ENCODE data around the gene TTLL4. TPM values are rescaled to one million over a fixed set of nuclear protein-coding genes. Genes with fewer than 3 reads are reported as not detected.
A peak's percentile ranks its signal among the peaks of the same experiment; 100 is the strongest.

The TTLL4 gene, protein sequence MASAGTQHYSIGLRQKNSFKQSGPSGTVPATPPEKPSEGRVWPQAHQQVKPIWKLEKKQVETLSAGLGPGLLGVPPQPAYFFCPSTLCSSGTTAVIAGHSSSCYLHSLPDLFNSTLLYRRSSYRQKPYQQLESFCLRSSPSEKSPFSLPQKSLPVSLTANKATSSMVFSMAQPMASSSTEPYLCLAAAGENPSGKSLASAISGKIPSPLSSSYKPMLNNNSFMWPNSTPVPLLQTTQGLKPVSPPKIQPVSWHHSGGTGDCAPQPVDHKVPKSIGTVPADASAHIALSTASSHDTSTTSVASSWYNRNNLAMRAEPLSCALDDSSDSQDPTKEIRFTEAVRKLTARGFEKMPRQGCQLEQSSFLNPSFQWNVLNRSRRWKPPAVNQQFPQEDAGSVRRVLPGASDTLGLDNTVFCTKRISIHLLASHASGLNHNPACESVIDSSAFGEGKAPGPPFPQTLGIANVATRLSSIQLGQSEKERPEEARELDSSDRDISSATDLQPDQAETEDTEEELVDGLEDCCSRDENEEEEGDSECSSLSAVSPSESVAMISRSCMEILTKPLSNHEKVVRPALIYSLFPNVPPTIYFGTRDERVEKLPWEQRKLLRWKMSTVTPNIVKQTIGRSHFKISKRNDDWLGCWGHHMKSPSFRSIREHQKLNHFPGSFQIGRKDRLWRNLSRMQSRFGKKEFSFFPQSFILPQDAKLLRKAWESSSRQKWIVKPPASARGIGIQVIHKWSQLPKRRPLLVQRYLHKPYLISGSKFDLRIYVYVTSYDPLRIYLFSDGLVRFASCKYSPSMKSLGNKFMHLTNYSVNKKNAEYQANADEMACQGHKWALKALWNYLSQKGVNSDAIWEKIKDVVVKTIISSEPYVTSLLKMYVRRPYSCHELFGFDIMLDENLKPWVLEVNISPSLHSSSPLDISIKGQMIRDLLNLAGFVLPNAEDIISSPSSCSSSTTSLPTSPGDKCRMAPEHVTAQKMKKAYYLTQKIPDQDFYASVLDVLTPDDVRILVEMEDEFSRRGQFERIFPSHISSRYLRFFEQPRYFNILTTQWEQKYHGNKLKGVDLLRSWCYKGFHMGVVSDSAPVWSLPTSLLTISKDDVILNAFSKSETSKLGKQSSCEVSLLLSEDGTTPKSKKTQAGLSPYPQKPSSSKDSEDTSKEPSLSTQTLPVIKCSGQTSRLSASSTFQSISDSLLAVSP
- 27.7 and 38.2 TPM in 2 replicates for total RNA-seq (2014; rRNA removed; shearing (Covaris generic))
- 67.1 and 68.0 TPM in 2 replicates for total RNA-seq (2022)
- Bru-seq, nascent RNA, result percentile 74 among the genes with signal in this experiment
- BruChase-seq, experiment 1, labeled RNA remaining after a 6-hour chase, result percentile 74 among the genes with signal in this experiment
- percentile 77 among the genes with signal in this experiment for BruChase-seq, experiment 2, labeled RNA remaining after a 2-hour chase
- long read RNA-seq, full-length matches to known transcripts, result 23 of 42 reads
- long read RNA-seq, partial matches to known transcripts, result 3 of 42 reads
- long read RNA-seq, other reads (novel, unspliced or antisense), result 16 of 42 reads

GRCh38 chr2:218710687-218711549, at the start of gene TTLL4:
Gene TTLL4 (plus strand): TSS chr2:218710835. CDS start chr2:218737677, 26,842 bp downstream.
- intact Hi-C loops (cut with micrococcal nuclease; ENCODE audit: unreplicated experiment), result loop anchor here (5.0 kb wide), 1 partner anchor 54 kb away; the partner anchor contains the start of genes BCS1L and ZNF142
- POLR2A ChIA-PET, result interaction anchor here (0.6 to 1.0 kb wide), 5 partner anchors 10 to 264 kb away, joined by 3 to 4 read pairs (median 3); no protein-coding TSS in a partner anchor

DNA sequence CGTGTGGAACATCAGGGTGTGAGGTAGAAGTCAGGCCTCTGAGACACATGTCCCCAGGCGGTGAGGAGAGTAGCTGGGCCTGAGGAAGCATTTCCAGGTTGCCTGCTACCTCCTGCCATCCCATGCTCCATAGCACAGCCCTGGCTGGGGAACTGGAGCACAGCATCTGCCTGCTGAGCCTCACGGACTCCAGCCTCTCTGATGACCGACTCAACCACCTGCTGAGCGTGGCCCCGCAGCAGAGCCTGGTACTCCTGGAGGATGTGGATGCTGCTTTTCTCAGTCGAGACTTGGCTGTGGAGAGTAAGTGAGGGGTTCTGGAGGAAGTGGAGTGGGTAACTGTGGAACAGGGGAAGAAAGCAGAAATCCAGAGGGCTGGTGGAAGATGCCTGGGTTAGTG, 48.3 kb upstream of the TTLL4 start:
- no TSS peak for BruUV-seq (replicated peaks)
- DNase-seq (ENCODE audit: low spot score), result no peak
- Histone ChIP-seq H3K79me2 (ENCODE audit: insufficient read depth, low read depth, low read length) (peaks cover 28% of the 10 kb centered on the region), H3K36me3 (ENCODE audit: insufficient read depth, low read length) (peaks cover 71% of the 10 kb centered on the region), H3K27ac (ENCODE audit: low read depth, low read length, poor library complexity, severe bottlenecking) (no peak overlapping the region), H4K20me1 (ENCODE audit: insufficient read depth, low read length) (peaks cover 5% of the 10 kb centered on the region; the same call in 1 of the 2 replicates), H2AFZ (ENCODE audit: low read length) (no peak overlapping the region), H3K9me3 (ENCODE audit: low read length) (no peaks in the 10 kb centered on the region), H3K4me1 (ENCODE audit: insufficient read depth, low read length, poor library complexity, severe bottlenecking) (peaks cover 17% of the 10 kb centered on the region), H3K9me2 (ENCODE audit: insufficient read depth, low read length) (no peaks in the 10 kb centered on the region), H3K4me2 (ENCODE audit: low read length) (no peak overlapping the region), H3K4me3 (ENCODE audit: low read depth, low read length, poor library complexity, severe bottlenecking) (no peak overlapping the region)
- intact Hi-C loops (cut with micrococcal nuclease; ENCODE audit: unreplicated experiment), result no loop called here
- TF ChIP-seq EZH2phosphoT487 (IDR thresholded peaks at IDR 0.05; ENCODE audit: borderline replicate concordance, low read depth, low read length), result no peak
- TF ChIP-seq, protein P1, sequence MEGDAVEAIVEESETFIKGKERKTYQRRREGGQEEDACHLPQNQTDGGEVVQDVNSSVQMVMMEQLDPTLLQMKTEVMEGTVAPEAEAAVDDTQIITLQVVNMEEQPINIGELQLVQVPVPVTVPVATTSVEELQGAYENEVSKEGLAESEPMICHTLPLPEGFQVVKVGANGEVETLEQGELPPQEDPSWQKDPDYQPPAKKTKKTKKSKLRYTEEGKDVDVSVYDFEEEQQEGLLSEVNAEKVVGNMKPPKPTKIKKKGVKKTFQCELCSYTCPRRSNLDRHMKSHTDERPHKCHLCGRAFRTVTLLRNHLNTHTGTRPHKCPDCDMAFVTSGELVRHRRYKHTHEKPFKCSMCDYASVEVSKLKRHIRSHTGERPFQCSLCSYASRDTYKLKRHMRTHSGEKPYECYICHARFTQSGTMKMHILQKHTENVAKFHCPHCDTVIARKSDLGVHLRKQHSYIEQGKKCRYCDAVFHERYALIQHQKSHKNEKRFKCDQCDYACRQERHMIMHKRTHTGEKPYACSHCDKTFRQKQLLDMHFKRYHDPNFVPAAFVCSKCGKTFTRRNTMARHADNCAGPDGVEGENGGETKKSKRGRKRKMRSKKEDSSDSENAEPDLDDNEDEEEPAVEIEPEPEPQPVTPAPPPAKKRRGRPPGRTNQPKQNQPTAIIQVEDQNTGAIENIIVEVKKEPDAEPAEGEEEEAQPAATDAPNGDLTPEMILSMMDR (conservative IDR thresholded peaks at IDR 0.05; ENCODE audit: low read length), result no peak
- CTCF ChIA-PET (ENCODE audit: unreplicated experiment), result no interaction called here
- POLR2A ChIA-PET, result interaction anchor here (5.4 kb wide), 1 partner anchor 8 kb away, joined by 55 read pairs; the partner anchor contains the start of genes RNF25 and STK36

More at GRCh38 chr2:218710687-218711549, at the start of gene TTLL4:
- H3K9me3 ChIP-seq (ENCODE audit: low read length), result no peaks in the 10 kb centered on the region
- peaks cover 29% of the 10 kb centered on the region for H3K36me3 ChIP-seq (ENCODE audit: insufficient read depth, low read length)
- H3K27ac ChIP-seq (ENCODE audit: low read depth, low read length, poor library complexity, severe bottlenecking), result peak within 1 kb of the TSS; percentile 60
- peak; percentile 97 for DNase-seq (ENCODE audit: low spot score)
- H3K4me2 ChIP-seq (ENCODE audit: low read length), result peak within 1 kb of the TSS; percentile 68
- H3K4me1 ChIP-seq (ENCODE audit: insufficient read depth, low read length, poor library complexity, severe bottlenecking), result peaks cover 25% of the 10 kb centered on the region
- H4K20me1 ChIP-seq (ENCODE audit: insufficient read depth, low read length), result 0 out of 2 replicates have a peak, but pooled peaks cover 5% of the 10 kb centered on the region
- CTCF ChIA-PET (ENCODE audit: unreplicated experiment), result interaction anchor here (0.5 to 0.6 kb wide), 2 partner anchors 72 to 311 kb away, joined by 3 read pairs; partner anchors contain the start of gene CTDSP1
- H3K4me3 ChIP-seq (ENCODE audit: low read depth, low read length, poor library complexity, severe bottlenecking), result peak within 1 kb of the TSS; percentile 77
- peaks cover 47% of the 10 kb centered on the region for H3K79me2 ChIP-seq (ENCODE audit: insufficient read depth, low read depth, low read length)
- no peak for TF ChIP-seq EZH2phosphoT487 (IDR thresholded peaks at IDR 0.05; ENCODE audit: borderline replicate concordance, low read depth, low read length)
- TF ChIP-seq, protein P1 (conservative IDR thresholded peaks at IDR 0.05; ENCODE audit: low read length), result peak; percentile 86
- no peaks in the 10 kb centered on the region for H3K9me2 ChIP-seq (ENCODE audit: insufficient read depth, low read length)
- no TSS peak for BruUV-seq (replicated peaks)
- peak within 1 kb of the TSS; percentile 36 for H2AFZ ChIP-seq (ENCODE audit: low read length)

Measured in OCI-LY7 (cell line).